Naive B cell (primary cell): Measurements from ENCODE around the gene WDR54. TPM values are rescaled to one million over a fixed set of nuclear protein-coding genes. Genes with fewer than 3 reads are reported as not detected.

Experiments used
- ATAC-seq, 2 donors: fragments of 150-1000 bp; cut with Tn5 transposase; 2 replicates each; pipeline ENCODE4 v1.10.0; 2021; ENCODE audit warnings: low read depth in 2 of 2, mild to moderate bottlenecking in 2 of 2, moderate library complexity in 2 of 2
- DNase-seq: peaks from one replicate; pipeline ENCODE4 v3.0.0; 2022
- H3K27ac Mint-ChIP-seq, 6 donors: one replicate each; pipeline ENCODE4 v1.8.0; 2020 to 2022; ENCODE audit warnings: mild to moderate bottlenecking in 6 of 6, mixed read lengths in 6 of 6, moderate library complexity in 5 of 6, inconsistent platforms in 2 of 6
- H3K27me3 Mint-ChIP-seq, 3 donors: one replicate each; pipeline ENCODE4 v1.8.0; 2021 to 2022; ENCODE audit warnings: mixed read lengths in 3 of 3, mild to moderate bottlenecking in 1 of 3
- H3K36me3 Mint-ChIP-seq, 2 donors: one replicate each; pipeline ENCODE4 v1.8.0; 2020 to 2022; ENCODE audit warnings: mixed read lengths in 2 of 2, inconsistent platforms in 1 of 2, mild to moderate bottlenecking in 1 of 2
- H3K4me1 Mint-ChIP-seq, 3 donors: one replicate each; pipeline ENCODE4 v1.8.0; 2020 to 2022; ENCODE audit warnings: mixed read lengths in 3 of 3, inconsistent platforms in 1 of 3, mild to moderate bottlenecking in 1 of 3, moderate library complexity in 1 of 3
- H3K4me3 Mint-ChIP-seq, 8 donors: one replicate each; pipeline ENCODE4 v1.8.0; 2020 to 2022; ENCODE audit warnings: mild to moderate bottlenecking in 8 of 8, mixed read lengths in 8 of 8, moderate library complexity in 8 of 8, inconsistent platforms in 2 of 8
- H3K9me3 Mint-ChIP-seq, 7 donors: one replicate each; pipeline ENCODE4 v1.8.0; 2020 to 2022; ENCODE audit warnings: mixed read lengths in 7 of 7, mild to moderate bottlenecking in 5 of 7, inconsistent platforms in 2 of 7, moderate library complexity in 1 of 7
- polyA plus RNA-seq, 6 donors: library from polyadenylated mRNA; unstranded; fragments of 300-500 nt; fragmentation: Illumina TruSeq; gene quantifications; one replicate each; pipeline ENCODE4 v1.2.3, GENCODE V29; 2021; ENCODE audit warnings: low read depth in 6 of 6

The WDR54 gene
- polyA plus RNA-seq, 6 donors from 2014 or later = 40.8 to 79.4 (median 47.8) TPM

DNA sequence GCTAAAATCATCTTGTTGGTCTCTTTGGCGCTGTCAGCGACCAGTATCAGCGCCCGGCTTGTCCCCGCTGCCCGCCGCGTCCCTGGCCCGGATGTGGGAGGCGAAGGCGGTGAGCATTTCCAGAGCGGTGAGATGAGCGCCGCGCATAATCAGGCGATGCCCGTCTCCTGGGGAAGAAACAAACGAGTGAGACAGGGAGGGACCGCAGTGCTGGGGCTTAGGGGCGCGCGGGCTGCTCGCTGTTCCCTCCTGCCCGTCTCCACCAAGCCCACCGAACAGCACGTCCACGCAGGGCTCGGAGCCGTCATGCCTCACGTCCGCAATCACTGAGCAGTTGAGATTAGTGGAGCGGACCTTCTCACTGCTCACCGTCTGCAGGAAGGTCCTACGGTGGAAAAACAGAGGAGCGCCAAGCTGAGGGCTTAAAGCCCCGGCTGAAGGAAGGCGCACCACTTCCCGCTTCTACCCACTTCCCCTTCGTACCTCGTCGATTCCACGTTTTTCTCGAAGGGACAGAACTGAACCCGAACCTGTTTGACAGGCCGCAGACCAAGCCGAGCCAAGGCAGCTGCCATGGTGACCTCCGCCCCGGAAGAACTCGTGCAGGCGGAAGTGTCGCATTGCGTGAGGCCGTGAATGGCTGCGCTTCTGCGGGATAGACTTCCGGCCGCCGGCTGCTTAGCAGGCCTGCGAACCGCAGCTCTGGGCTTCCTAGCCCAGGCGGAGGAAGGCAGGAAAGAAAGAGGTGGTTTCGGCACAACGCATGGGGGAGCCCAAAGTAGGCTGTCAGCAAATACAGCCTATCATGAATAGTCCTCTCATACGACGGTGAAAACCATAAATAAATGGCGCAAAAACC, 50.8 kb downstream of the WDR54 start, which contains the start of gene MRPL53:
MRPL53 (minus strand) TSS at position 595 of the 859 bp plus-strand sequence; CDS start at position 575, 20 bp downstream.
- Mint-ChIP-seq H3K9me3 (no peaks in the 10 kb centered on the region), H3K27me3 (no peaks in the 10 kb centered on the region), H3K36me3 (peaks cover 0 to 17% of the 10 kb centered on the region in 2 donors), H3K4me1 (peaks cover 21 to 27% (median 21%) of the 10 kb centered on the region in 3 donors), H3K4me3 (peak within 1 kb of the TSS; percentile 92 to 98 (median 97)), H3K27ac (peak within 1 kb of the TSS; percentile 96 to 98 (median 98))
- ATAC-seq = peak; percentile 95 to 97
- DNase-seq = peak; percentile 91

DNA sequence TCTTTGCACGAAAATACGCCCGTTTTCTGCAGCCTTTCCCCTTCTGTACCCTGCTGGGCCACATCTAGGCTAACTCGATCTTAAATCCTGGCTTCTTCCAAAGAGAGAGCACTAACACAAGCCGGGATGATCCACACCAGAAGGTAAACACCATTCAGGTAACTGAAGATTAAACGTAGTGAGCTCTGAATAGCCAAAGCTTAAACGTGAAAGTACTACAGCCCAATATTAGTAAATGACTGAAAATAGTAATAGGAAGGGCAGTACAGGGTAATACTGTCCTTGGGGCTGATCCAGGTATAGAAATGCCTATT, 51.4 kb downstream of the WDR54 start:
- peaks cover 0 to 17% of the 10 kb centered on the region in 2 donors for H3K36me3 Mint-ChIP-seq
- no peaks in the 10 kb centered on the region for H3K9me3 Mint-ChIP-seq
- DNase-seq (no peak), ATAC-seq (no peak)
- no peaks in the 10 kb centered on the region for H3K27me3 Mint-ChIP-seq
- peak overlapping the region; percentile 92 to 98 (median 97) for H3K4me3 Mint-ChIP-seq
- H3K4me1 Mint-ChIP-seq = peaks cover 21 to 31% (median 21%) of the 10 kb centered on the region in 3 donors
- peak overlapping the region; percentile 96 to 98 (median 98) for H3K27ac Mint-ChIP-seq

GRCh38 chr2:74474481-74474880, 53.0 kb downstream of the WDR54 start:
- H3K4me3 Mint-ChIP-seq = peak overlapping the region in 2 of 8 donors; percentile 12 to 92
- peaks cover 21 to 31% (median 21%) of the 10 kb centered on the region in 3 donors for H3K4me1 Mint-ChIP-seq

DNA sequence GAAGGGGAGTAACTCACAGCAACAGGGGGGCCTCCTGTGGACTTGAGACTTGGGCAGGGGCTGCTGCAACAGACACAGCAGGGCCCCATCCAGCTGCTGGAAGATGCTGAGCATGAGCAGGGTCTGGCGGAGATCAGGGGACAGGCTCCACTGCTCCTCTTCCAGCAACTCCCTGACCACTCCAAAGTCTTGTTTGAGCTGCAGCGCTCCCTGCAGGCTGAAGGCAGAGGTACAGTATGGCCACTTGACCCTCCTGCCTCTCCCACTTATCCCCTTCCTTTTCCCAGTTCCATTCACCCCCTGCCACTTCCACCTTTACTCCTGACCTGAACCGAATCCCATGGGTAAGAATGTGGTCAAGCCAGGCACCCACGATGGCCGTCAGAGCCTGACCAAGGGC, 53.4 kb downstream of the WDR54 start:
- peaks cover 19 to 31% (median 20%) of the 10 kb centered on the region in 3 donors for H3K4me1 Mint-ChIP-seq
- DNase-seq = no peak
- peaks cover 0 to 17% of the 10 kb centered on the region in 2 donors for H3K36me3 Mint-ChIP-seq
- H3K27ac Mint-ChIP-seq = peak overlapping the region in 1 of 6 donors; percentile 18
- no peaks in the 10 kb centered on the region for H3K27me3 Mint-ChIP-seq
- no peaks in the 10 kb centered on the region for H3K9me3 Mint-ChIP-seq
- peak overlapping the region in 2 of 8 donors; percentile 37 to 92 for H3K4me3 Mint-ChIP-seq
- ATAC-seq = no peak

More at GRCh38 chr2:74474481-74474880, 53.0 kb downstream of the WDR54 start:
- DNase-seq (no peak), ATAC-seq (no peak)
- Mint-ChIP-seq H3K9me3 (no peaks in the 10 kb centered on the region), H3K27ac (peak overlapping the region in 1 of 6 donors; percentile 18), H3K36me3 (peaks cover 0 to 17% of the 10 kb centered on the region in 2 donors), H3K27me3 (no peaks in the 10 kb centered on the region)

Other genes with a start within 250 kb of the WDR54 start
- gene MOB1A, start 242.9 kb upstream of the WDR54 start, polyA plus RNA-seq = 100 to 1,000 TPM; 217 to 269 (median 220) TPM
- 1 to 10 TPM; 1.4 to 8.0 (median 4.6) TPM for gene MTHFD2, start 223.1 kb upstream of the WDR54 start, polyA plus RNA-seq
- gene SLC4A5, start 78.3 kb upstream of the WDR54 start, polyA plus RNA-seq = under 1 TPM in 3 of 6 donors, not detected in 3; 0.44 to 0.82 (median 0.70) TPM
- 10 to 100 TPM; 43.0 to 91.1 (median 60.2) TPM for gene DCTN1, start 41.4 kb upstream of the WDR54 start, polyA plus RNA-seq
- gene C2orf81, start 111 bp upstream of the WDR54 start, polyA plus RNA-seq = 1 to 10 TPM; 3.7 to 8.8 (median 7.6) TPM
- gene RTKN, start 20.2 kb downstream of the WDR54 start, polyA plus RNA-seq = 1 to 10 TPM in 4 of 6 donors, under 1 TPM in 1, not detected in 1; 0.97 to 2.1 (median 1.7) TPM
- 10 to 100 TPM in 2 of 6 donors, 1 to 10 TPM in 4; 5.5 to 16.5 (median 8.3) TPM for gene INO80B, start 33.4 kb downstream of the WDR54 start, polyA plus RNA-seq
- gene WBP1, start 36.7 kb downstream of the WDR54 start, polyA plus RNA-seq = 10 to 100 TPM; 30.0 to 46.1 (median 41.3) TPM
- 10 to 100 TPM; 26.6 to 42.1 (median 34.5) TPM for gene MOGS, start 43.7 kb downstream of the WDR54 start, polyA plus RNA-seq
- gene MRPL53, start 51.0 kb downstream of the WDR54 start, polyA plus RNA-seq = 100 to 1,000 TPM in 5 of 6 donors, 10 to 100 TPM in 1; 76.6 to 172 (median 136) TPM
- gene CCDC142, start 61.3 kb downstream of the WDR54 start, polyA plus RNA-seq = 10 to 100 TPM in 4 of 6 donors, 1 to 10 TPM in 2; 5.9 to 25.9 (median 12.0) TPM
- gene TTC31, start 61.4 kb downstream of the WDR54 start, polyA plus RNA-seq = 10 to 100 TPM; 20.7 to 31.8 (median 25.6) TPM
- not detected for gene LBX2, start 77.9 kb downstream of the WDR54 start, polyA plus RNA-seq
- 10 to 100 TPM in 5 of 6 donors, 1 to 10 TPM in 1; 8.9 to 17.0 (median 14.1) TPM for gene PCGF1, start 86.0 kb downstream of the WDR54 start, polyA plus RNA-seq
- gene TLX2, start 92.7 kb downstream of the WDR54 start, polyA plus RNA-seq = not detected
- gene DQX1, start 104.5 kb downstream of the WDR54 start, polyA plus RNA-seq = not detected
- gene AUP1, start 108.0 kb downstream of the WDR54 start, polyA plus RNA-seq = 100 to 1,000 TPM in 3 of 6 donors, 10 to 100 TPM in 3; 83.3 to 155 (median 99.9) TPM
- gene HTRA2, start 108.2 kb downstream of the WDR54 start, polyA plus RNA-seq = 10 to 100 TPM; 33.0 to 52.0 (median 44.7) TPM
- gene LOXL3, start 132.2 kb downstream of the WDR54 start, polyA plus RNA-seq = under 1 TPM in 2 of 6 donors, not detected in 4; 0.25 to 0.29 TPM
- 10 to 100 TPM; 21.2 to 44.1 (median 34.3) TPM for gene DOK1, start 133.0 kb downstream of the WDR54 start, polyA plus RNA-seq
- not detected for gene M1AP, start 226.6 kb downstream of the WDR54 start, polyA plus RNA-seq
- gene SEMA4F, start 232.5 kb downstream of the WDR54 start, polyA plus RNA-seq = 1 to 10 TPM; 4.3 to 8.5 (median 5.4) TPM